GM21737 (cell line): Measurements from ENCODE around the gene NFKBIE.

ENCODE experiments used
- ATAC-seq: cut with Tn5 transposase; IDR thresholded peaks from one replicate; pipeline ENCODE4 v1.9.1; 2021; ENCODE audit warnings: mild to moderate bottlenecking, moderate library complexity; ENCODE audit not compliant: unreplicated experiment

Gene NFKBIE

DNA sequence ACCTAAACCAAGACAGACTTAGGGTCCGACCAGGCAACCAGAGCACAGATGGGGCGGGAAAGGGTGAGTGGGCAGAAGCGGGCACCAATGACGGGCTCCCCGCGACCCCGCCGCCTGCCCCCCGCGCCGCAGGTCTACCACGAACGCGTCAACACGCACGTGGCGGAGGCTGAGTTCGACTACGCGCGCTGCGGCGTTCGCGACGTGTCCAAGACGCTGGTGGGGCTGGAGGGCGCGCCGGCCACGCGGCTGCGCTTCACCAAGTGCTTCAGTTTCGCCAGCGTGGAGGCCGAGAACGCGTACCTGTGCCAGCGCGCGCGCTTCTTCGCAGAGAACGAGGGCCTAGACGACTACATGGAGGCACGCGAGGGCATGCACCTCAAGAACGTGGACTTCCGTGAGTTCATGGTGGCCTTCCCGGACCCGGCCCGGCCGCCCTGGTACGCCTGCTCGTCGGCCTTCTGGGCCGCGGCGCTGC is 10.0 kb upstream of the NFKBIE start:
- ATAC-seq = no peak

- ATAC-seq = no peak
These were observed 8.3 kb upstream of the NFKBIE start for GRCh38 chr6:44273617-44274016.

DNA sequence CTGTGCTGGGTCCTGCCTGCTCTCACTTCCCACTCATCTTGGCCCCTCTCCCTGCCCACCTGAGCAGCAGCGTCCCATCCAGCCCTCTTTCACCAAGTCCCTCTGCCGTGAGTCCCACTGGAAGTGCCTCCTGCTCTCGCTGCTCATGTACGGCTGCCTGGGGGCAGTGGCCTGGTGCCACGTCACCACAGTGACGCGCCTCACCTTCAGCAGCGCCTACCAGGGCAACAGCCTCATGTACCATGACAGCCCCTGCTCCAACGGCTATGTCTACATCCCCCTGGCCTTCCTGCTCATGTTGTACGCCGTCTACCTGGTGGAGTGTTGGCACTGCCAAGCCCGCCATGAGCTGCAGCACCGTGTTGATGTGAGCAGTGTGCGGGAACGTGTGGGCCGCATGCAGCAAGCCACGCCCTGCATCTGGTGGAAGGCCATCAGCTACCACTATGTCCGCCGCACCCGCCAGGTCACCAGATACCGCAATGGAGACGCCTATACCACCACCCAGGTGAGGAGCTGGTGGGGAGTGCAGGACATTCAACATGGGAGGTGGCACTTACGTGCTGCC is 7.7 kb upstream of the NFKBIE start:
- no peak for ATAC-seq

DNA sequence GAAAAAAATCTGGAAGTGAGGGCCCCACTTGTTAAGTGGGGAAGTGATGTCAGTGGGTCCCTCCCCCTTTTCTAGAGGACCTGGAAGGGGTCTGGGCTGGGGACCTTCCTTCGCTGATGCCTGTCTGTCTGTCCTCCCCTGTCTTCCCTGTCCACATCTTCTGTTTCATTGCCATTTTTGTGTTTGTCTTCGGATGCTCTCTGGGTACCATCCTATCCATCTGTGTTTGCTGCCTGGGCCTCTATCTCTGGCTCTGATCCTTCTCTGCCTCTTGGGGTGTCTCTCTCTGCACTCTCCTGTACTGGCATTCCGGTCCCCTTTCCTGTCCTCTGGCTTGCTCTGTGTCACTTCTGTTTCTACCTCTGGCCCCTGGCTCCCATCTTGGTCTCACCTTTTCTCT is 7.2 kb upstream of the NFKBIE start:
- ATAC-seq = no peak

GRCh38 chr6:44271914-44272313 is 6.6 kb upstream of the NFKBIE start:
- ATAC-seq = no peak

- no peak for ATAC-seq
These were observed 6.0 kb upstream of the NFKBIE start for GRCh38 chr6:44271406-44271723.

- no peak for ATAC-seq
These were observed 5.4 kb upstream of the NFKBIE start for GRCh38 chr6:44270526-44271405.

GRCh38 chr6:44269921-44270525 is 4.7 kb upstream of the NFKBIE start, which contains the start of gene TMEM151B:
Gene TMEM151B, plus strand, starts transcription at chr6:44270450. Its CDS starts 293 bp downstream, at chr6:44270743.
- ATAC-seq = no peak

- ATAC-seq = no peak
These were observed 4.0 kb upstream of the NFKBIE start for GRCh38 chr6:44269178-44269920.

DNA sequence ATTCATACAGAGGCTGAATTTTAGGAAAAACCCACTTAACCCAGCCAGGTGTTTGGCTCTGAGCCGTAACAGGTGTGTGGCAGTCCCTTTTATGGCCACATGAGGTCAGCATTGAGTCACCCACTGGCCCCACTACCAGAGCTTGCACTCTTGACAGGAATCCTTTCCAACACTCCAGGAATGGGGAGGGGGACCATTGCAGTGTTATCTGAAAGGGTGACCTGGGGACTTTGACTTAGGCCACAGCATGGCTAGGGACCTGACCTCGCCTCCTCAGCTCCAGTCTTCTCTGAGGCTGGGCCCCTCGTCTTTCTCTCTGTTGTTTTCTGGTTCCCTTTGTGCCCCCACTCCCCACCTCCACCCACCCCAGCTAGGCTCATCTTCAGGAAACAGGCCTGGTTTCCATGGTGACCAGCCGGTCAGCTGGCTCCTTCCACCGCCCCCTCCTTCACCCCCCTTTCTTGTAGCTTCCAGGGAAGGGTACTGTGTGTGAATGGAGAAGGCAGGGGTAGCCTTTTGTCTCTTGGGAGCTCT is 2.8 kb upstream of the NFKBIE start:
- ATAC-seq = no peak

- no peak for ATAC-seq
These were observed 1.9 kb upstream of the NFKBIE start for GRCh38 chr6:44267252-44267651.

DNA sequence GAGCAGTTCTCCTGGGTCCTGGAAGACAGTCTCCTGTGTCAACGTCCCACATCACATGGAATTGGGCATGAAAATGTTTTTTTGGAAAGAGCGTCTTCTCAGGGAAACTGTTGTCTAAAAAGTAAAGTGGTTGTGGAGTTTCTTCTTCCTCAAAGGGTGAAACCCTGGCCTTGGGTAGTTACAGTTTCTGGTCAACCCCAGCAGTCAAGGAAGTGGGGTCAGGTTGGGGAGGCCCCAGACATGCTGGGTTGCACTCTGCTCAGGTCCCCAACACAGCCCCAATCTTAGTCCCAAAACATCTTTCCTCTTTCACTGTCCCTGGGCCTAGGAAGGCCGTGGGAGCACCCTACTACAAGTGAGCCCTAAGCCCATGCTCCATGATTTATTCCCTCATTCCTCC is 996 bp upstream of the NFKBIE start:
- ATAC-seq = peak; percentile 28

- no peak for ATAC-seq
These were observed 427 bp upstream of the NFKBIE start for GRCh38 chr6:44265722-44266233.

- ATAC-seq = peak; percentile 17
These were observed 971 bp downstream of the NFKBIE start for GRCh38 chr6:44264154-44265006.

DNA sequence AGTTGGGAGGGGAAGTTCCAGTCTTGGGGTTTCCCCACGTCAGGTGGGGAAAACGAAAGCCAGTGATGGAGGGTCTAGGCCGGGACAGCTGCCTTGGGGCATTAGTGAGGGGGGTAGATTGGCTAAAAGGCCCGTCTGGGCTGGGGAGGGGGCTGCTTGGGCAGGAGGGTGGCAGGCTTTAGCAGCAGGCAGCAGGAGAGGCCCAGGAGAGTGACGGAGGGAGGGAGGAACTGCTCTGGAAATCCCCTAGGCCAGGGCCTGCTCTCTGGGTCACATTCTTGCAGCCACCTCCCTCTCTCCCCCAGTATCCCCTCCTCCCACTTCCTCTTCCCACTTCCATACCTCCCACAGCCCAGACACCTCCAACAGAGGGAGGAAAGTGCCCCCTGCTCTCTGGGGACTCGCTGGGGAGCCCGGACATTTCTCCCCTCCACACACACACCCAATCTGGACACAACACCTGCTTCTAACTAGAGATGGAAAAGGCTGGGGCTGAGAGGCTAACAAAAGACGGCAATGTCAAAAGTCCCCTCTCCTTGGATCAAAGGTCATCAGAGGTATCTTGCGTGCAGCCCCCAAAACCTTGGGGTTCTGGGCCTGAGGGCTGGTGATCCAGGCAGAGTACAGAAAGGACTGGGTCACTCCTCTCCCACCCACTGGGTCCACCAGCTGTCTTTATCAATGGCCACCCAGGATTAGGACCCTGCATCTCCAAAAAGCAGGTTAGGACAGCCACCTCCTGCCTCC is 1.8 kb downstream of the NFKBIE start:
- ATAC-seq = no peak

GRCh38 chr6:44262467-44263353 is 2.6 kb downstream of the NFKBIE start:
- no peak for ATAC-seq

DNA sequence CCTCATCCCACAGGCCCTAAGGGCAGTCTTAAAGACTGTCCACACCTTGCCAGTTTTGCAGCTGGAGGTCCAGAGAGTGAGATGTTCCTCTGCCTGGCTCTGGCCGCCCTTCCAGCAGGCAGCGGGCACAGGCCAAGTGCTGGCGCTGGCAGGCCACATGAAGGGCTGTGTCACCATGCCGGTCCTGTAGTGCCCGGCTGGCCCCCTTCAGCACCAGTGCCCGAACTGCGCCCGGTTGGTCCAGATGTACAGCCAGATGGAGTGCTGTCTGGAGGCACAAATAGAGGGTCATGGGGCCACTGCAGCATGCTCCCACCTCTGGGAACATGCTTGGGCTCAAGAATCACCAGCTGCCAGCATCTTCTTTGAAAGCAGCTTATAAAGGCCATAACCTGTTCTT is 3.8 kb downstream of the NFKBIE start:
- no peak for ATAC-seq
